BJ (cell line): ENCODE measurements around the gene PRDM10. TPM values are rescaled to one million over a fixed set of nuclear protein-coding genes. Genes with fewer than 3 reads are reported as not detected.

Experiments used
- CTCF ChIA-PET: fragments of 350-600 bp; formaldehyde crosslinking; extraction: SDS; loops from one replicate; lab custom pipeline; 2021; ENCODE audit warnings: antibody characterized with exemption, inconsistent platforms; lab: Yijun Ruan, JAX
- POLR2A ChIA-PET: fragments of 300-600 bp; sonication (Branson Sonifier 250); formaldehyde crosslinking; extraction: SDS; loops from one replicate; lab custom pipeline; 2021; ENCODE audit warnings: antibody characterized with exemption; lab: Charles Lee
- DNase-seq: peaks from one replicate; pipeline ENCODE4 v3.0.0-alpha.2; 2011; ENCODE audit warnings: low read depth
- H3K27me3 ChIP-seq: 2 replicates; pipeline ENCODE4 v1.6.0; 2011; ENCODE audit warnings: low read length; ENCODE audit not compliant: control insufficient read depth, insufficient read depth
- H3K36me3 ChIP-seq: 2 replicates; pipeline ENCODE4 v1.5.1; 2011; ENCODE audit warnings: low read length; ENCODE audit not compliant: control insufficient read depth, insufficient read depth
- H3K4me3 ChIP-seq: 2 replicates; pipeline ENCODE4 v1.5.1; 2011; ENCODE audit warnings: low read depth, mild to moderate bottlenecking, control low read depth, low read length
- polyA plus RNA-seq: library from polyadenylated mRNA; depleted of rRNA; stranded (reverse); fragments of >200 nt; gene quantifications from 2 replicates; pipeline ENCODE4 v1.2.3, GENCODE V29; 2011
- TF ChIP-seq, protein P1 (sequence below): IDR thresholded peaks from 2 replicates; pipeline ENCODE4 v1.5.1; 2011; ENCODE audit warnings: low read depth, mild to moderate bottlenecking, control low read depth, inconsistent platforms, low read length, moderate library complexity; ENCODE audit not compliant: insufficient read depth

Gene PRDM10
- polyA plus RNA-seq, 1 experiment = 5.5 TPM

DNA sequence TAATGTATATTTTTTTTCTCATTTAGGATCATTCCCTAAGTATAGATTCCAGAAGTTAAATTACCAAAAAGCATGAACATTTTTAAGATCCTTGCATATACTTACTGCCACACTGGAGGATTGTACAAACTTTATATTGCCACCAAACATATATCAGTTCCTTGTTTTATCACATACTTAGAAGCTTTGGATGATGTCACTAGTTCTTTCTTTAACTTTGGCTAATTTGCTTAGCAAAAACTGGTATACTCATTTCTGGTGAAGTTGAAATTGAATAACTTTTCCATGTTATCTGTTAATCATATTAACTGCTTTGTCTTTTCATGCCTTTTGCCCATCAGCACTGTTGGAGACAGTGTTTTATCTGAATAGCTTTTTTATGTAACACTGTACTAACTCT is 31.6 kb upstream of the PRDM10 start:
- no peak overlapping the region for H3K4me3 ChIP-seq
- ChIA-PET POLR2A (no interaction called here), CTCF (no interaction called here)
- H3K27me3 ChIP-seq = no peaks in the 10 kb centered on the region
- DNase-seq = no peak
- TF ChIP-seq, protein P1, sequence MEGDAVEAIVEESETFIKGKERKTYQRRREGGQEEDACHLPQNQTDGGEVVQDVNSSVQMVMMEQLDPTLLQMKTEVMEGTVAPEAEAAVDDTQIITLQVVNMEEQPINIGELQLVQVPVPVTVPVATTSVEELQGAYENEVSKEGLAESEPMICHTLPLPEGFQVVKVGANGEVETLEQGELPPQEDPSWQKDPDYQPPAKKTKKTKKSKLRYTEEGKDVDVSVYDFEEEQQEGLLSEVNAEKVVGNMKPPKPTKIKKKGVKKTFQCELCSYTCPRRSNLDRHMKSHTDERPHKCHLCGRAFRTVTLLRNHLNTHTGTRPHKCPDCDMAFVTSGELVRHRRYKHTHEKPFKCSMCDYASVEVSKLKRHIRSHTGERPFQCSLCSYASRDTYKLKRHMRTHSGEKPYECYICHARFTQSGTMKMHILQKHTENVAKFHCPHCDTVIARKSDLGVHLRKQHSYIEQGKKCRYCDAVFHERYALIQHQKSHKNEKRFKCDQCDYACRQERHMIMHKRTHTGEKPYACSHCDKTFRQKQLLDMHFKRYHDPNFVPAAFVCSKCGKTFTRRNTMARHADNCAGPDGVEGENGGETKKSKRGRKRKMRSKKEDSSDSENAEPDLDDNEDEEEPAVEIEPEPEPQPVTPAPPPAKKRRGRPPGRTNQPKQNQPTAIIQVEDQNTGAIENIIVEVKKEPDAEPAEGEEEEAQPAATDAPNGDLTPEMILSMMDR = no peak
- H3K36me3 ChIP-seq = no peaks in the 10 kb centered on the region

DNA sequence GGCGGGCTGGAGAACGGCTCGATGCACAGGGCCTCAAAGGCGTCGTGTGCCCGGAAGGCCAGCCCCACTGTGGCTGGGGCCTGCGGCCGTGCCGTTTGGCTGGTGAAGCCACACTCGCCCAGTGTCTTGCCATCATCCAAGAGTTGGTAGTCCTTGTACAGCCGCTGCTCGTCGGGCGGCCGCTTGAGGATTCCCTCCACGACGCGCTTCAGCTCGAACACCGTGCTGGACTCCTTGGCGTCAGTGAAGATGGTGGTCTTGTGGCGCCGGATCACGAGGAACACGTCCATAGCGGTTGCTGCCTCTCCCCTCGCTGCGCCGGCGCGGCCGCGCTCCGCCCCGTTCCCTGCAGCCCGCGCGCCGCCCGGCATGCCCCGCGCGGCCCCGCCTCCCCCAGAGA is 30.3 kb upstream of the PRDM10 start:
- POLR2A ChIA-PET = no interaction called here
- no peak for DNase-seq

DNA sequence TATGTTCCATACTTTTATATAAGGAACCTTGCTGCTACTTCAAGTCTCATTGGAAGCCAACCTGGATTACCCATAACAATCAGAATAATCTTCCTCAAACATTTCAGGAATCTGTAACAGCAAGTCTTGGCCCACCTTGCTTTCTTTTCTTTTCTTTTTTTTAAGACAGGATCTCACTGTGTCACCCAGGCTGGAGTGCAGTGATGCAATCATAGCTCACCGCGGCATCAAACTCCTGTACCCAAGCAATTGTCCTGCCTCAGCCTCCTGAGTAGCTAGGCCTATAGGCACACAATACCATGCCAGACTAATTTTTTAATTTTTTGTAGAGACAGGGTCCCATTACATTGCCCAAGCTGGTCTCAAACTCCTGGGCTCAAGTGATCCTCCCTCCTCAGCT is 29.3 kb upstream of the PRDM10 start:
- POLR2A ChIA-PET = interaction anchor here (0.6 kb wide), 1 partner anchor 18 kb away, joined by 8 read pairs; no protein-coding TSS in a partner anchor
- Histone ChIP-seq H3K27me3 (no peaks in the 10 kb centered on the region), H3K36me3 (no peaks in the 10 kb centered on the region), H3K4me3 (no peak overlapping the region)
- TF ChIP-seq, protein P1 = no peak
- CTCF ChIA-PET = interaction anchor here (0.6 to 1.7 kb wide), 3 partner anchors 17 to 1751 kb away, joined by 3 to 4 read pairs (median 3); no protein-coding TSS in a partner anchor
- no peak for DNase-seq

More for the DNA sequence above, 30.3 kb upstream of the PRDM10 start:
- TF ChIP-seq, protein P1 = no peak
- Histone ChIP-seq H3K4me3 (no peak overlapping the region), H3K27me3 (no peaks in the 10 kb centered on the region), H3K36me3 (no peaks in the 10 kb centered on the region)
- CTCF ChIA-PET = interaction anchor here (0.6 kb wide), 1 partner anchor 18 kb away, joined by 6 read pairs; no protein-coding TSS in a partner anchor

DNA sequence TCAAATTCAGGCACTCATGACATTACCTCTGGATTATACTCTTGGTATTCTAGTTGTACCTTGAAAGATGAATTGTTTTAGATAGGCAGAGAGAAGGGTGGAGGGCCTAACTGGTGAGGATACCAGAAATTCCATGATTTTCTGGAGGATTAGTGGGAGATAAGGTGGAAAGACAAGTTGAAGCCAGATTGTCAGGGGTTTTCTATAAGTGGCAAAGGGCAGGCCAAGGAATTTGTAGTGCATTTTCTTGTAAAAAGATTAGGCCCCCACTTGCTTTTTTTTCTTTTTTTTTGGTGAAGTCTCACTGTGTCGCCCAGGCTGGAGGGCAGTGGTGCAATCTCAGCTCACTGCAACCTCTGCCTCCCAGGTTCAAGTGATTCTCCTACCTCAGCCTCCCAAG is 28.4 kb upstream of the PRDM10 start:
- no peaks in the 10 kb centered on the region for H3K27me3 ChIP-seq
- H3K36me3 ChIP-seq = no peaks in the 10 kb centered on the region
- ChIA-PET POLR2A (no interaction called here), CTCF (interaction anchor here (1.7 kb wide), 1 partner anchor 18 kb away, joined by 4 read pairs; no protein-coding TSS in a partner anchor)
- DNase-seq = no peak
- TF ChIP-seq, protein P1 = no peak
- H3K4me3 ChIP-seq = no peak overlapping the region

DNA sequence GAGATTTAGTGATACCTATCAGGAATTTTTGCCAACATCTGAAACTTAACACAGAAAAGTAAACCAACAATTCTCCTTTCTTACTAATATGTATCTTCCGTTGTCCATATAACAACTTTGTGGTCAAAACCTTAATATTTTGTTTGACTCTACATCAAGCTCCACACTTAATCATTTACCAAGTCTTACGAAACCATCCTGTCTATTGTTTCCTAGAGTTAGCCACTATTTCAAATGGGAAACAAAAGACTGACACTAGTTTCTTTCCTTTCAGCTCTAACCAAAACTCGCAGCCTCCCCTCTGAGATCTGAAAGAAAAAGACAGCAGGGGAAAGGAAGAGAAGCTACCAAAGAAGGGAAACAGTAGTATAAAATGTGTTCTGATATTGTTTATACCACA is 26.5 kb upstream of the PRDM10 start:
- Histone ChIP-seq H3K27me3 (no peaks in the 10 kb centered on the region), H3K36me3 (no peaks in the 10 kb centered on the region), H3K4me3 (no peak overlapping the region)
- no peak for DNase-seq
- ChIA-PET POLR2A (interaction anchor here (0.8 kb wide), 1 partner anchor 25 kb away, joined by 3 read pairs; no protein-coding TSS in a partner anchor), CTCF (no interaction called here)
- TF ChIP-seq, protein P1 = no peak
